ENCODE data around the gene C1QTNF6. TPM values are rescaled to one million over a fixed set of nuclear protein-coding genes. Genes with fewer than 3 reads are reported as not detected.

Gene C1QTNF6
- total RNA-seq, 1 experiment from 2014 or later: 6.3 TPM

DNA sequence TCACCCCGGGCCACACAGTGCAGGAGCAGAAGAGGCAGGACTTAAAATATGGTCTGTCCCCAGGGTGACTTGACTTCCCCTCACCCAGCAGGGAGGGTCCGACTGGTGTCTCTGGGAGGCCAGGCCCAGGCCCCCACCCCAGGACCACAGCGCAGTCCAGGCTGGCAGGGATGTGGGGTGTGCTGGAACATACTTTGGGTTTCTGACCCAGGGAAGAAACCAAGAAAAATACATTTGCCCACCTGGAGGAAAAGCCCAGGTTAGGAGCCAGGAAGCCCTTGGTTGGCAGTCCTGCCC lies 5.2 kb downstream of the C1QTNF6 start:
- CTCF ChIA-PET: no interaction called here
- intact Hi-C loops (cut with micrococcal nuclease; ENCODE audit: unreplicated experiment): no loop called here
- POLR2A ChIA-PET (ENCODE audit: low non-redundant PET): no interaction called here
- H3K36me3 ChIP-seq (ENCODE audit: insufficient read depth, low read length, poor library complexity, severe bottlenecking): no peaks in the 10 kb centered on the region
- no peak overlapping the region for H3K27ac ChIP-seq (ENCODE audit: low read depth, low read length, poor library complexity, severe bottlenecking)
- BruUV-seq (replicated peaks): no TSS peak
- no peak overlapping the region for H3K4me3 ChIP-seq (ENCODE audit: low read depth, low read length, poor library complexity, severe bottlenecking)
- no peak for DNase-seq (ENCODE audit: low spot score)
- H3K4me1 ChIP-seq (ENCODE audit: insufficient read depth, low read length, poor library complexity, severe bottlenecking): peaks cover 15% of the 10 kb centered on the region
- H3K9me3 ChIP-seq (ENCODE audit: low read depth, low read length, poor library complexity, severe bottlenecking): no peaks in the 10 kb centered on the region
- no peaks in the 10 kb centered on the region for H3K27me3 ChIP-seq (replicated peaks; ENCODE audit: insufficient read depth, low read depth, low read length, poor library complexity)
- TF ChIP-seq, protein P1, sequence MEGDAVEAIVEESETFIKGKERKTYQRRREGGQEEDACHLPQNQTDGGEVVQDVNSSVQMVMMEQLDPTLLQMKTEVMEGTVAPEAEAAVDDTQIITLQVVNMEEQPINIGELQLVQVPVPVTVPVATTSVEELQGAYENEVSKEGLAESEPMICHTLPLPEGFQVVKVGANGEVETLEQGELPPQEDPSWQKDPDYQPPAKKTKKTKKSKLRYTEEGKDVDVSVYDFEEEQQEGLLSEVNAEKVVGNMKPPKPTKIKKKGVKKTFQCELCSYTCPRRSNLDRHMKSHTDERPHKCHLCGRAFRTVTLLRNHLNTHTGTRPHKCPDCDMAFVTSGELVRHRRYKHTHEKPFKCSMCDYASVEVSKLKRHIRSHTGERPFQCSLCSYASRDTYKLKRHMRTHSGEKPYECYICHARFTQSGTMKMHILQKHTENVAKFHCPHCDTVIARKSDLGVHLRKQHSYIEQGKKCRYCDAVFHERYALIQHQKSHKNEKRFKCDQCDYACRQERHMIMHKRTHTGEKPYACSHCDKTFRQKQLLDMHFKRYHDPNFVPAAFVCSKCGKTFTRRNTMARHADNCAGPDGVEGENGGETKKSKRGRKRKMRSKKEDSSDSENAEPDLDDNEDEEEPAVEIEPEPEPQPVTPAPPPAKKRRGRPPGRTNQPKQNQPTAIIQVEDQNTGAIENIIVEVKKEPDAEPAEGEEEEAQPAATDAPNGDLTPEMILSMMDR (conservative IDR thresholded peaks at IDR 0.05; ENCODE audit: low read depth, low read length): no peak
- no peak for TF ChIP-seq EZH2 (IDR thresholded peaks at IDR 0.05; ENCODE audit: borderline replicate concordance, low read depth, low read length, poor library complexity, severe bottlenecking)

DNA sequence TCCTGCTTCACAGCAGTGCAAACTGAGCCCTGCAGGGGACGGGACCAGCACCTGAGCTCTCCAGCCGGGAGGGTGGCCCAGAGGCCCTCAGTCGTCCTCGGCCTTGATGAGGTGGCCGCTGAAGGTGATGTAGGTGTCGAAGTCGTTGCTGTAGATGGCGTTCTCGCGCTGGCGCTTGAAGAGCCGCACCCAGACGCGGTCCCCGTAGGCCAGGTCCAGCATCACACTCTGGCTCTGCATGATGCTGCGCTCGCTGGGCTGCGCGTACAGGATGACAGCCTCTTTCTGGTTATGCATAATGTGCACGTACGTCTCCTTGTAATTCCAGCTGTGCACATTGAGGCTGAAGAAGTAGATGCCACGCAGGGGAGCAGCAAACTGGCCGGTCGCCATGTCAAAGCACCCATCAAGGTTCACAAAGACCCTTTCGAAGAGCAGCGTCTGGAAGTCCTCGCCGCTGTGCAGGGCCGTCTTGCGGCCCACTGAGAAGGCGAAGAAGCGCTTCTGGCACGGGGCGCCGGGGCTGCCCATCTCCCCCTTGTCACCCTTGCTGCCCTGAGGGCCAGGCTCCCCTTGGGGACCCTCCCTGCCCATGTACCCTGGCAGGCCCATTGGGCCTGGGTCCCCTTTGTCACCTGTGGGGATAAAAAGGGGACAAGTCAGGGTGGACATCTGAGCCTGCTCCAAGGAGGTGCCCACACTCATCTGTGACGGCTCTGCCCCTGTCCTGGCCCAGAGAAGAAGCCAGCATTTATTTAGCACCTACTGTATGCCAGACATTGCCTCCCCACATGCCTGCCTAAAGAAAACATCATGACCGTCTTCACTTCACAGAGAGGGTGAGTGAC lies 5.7 kb downstream of the C1QTNF6 start:
- intact Hi-C loops (cut with micrococcal nuclease; ENCODE audit: unreplicated experiment): no loop called here
- BruUV-seq (replicated peaks): no TSS peak
- ChIA-PET CTCF (no interaction called here), POLR2A (ENCODE audit: low non-redundant PET) (no interaction called here)
- H3K27me3 ChIP-seq (replicated peaks; ENCODE audit: insufficient read depth, low read depth, low read length, poor library complexity): no peaks in the 10 kb centered on the region
- peaks cover 9% of the 10 kb centered on the region for H3K4me1 ChIP-seq (ENCODE audit: insufficient read depth, low read length, poor library complexity, severe bottlenecking)
- H3K4me3 ChIP-seq (ENCODE audit: low read depth, low read length, poor library complexity, severe bottlenecking): no peak overlapping the region
- no peak overlapping the region for H3K27ac ChIP-seq (ENCODE audit: low read depth, low read length, poor library complexity, severe bottlenecking)
- no peak for DNase-seq (ENCODE audit: low spot score)
- TF ChIP-seq EZH2 (IDR thresholded peaks at IDR 0.05; ENCODE audit: borderline replicate concordance, low read depth, low read length, poor library complexity, severe bottlenecking): no peak
- TF ChIP-seq, protein P1 (conservative IDR thresholded peaks at IDR 0.05; ENCODE audit: low read depth, low read length): no peak
- H3K36me3 ChIP-seq (ENCODE audit: insufficient read depth, low read length, poor library complexity, severe bottlenecking): no peaks in the 10 kb centered on the region
- H3K9me3 ChIP-seq (ENCODE audit: low read depth, low read length, poor library complexity, severe bottlenecking): no peaks in the 10 kb centered on the region

DNA sequence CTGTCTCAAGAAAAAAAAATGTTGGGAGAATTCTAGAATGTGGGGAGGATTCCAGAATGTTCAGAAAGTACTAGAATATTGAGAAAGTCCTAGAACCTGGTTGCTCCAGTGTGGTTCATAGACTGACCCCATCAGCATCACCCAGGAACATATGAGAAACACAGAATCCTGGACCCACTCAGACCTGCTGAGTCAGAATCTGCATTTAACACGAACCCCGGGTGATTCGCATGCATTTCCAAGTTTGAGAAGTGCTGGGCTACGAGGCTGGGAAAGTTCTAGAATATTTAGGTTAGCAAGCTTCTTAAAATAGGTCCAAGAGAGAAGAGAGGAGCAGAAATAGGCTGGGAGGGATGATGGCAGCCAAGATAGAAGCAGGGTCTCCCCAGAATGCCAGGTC lies 6.4 kb downstream of the C1QTNF6 start:
- Histone ChIP-seq H3K9me3 (ENCODE audit: low read depth, low read length, poor library complexity, severe bottlenecking) (no peaks in the 10 kb centered on the region), H3K36me3 (ENCODE audit: insufficient read depth, low read length, poor library complexity, severe bottlenecking) (no peaks in the 10 kb centered on the region), H3K27ac (ENCODE audit: low read depth, low read length, poor library complexity, severe bottlenecking) (no peak overlapping the region), H3K4me1 (ENCODE audit: insufficient read depth, low read length, poor library complexity, severe bottlenecking) (peaks cover 3% of the 10 kb centered on the region), H3K27me3 (replicated peaks; ENCODE audit: insufficient read depth, low read depth, low read length, poor library complexity) (no peaks in the 10 kb centered on the region), H3K4me3 (ENCODE audit: low read depth, low read length, poor library complexity, severe bottlenecking) (no peak overlapping the region)
- intact Hi-C loops (cut with micrococcal nuclease; ENCODE audit: unreplicated experiment): no loop called here
- POLR2A ChIA-PET (ENCODE audit: low non-redundant PET): no interaction called here
- TF ChIP-seq, protein P1 (conservative IDR thresholded peaks at IDR 0.05; ENCODE audit: low read depth, low read length): no peak
- no peak for TF ChIP-seq EZH2 (IDR thresholded peaks at IDR 0.05; ENCODE audit: borderline replicate concordance, low read depth, low read length, poor library complexity, severe bottlenecking)
- CTCF ChIA-PET: no interaction called here
- no TSS peak for BruUV-seq (replicated peaks)
- no peak for DNase-seq (ENCODE audit: low spot score)

All from A673 (cell line).